CMK (cell line): ENCODE data around the gene CHST1.

Source experiments
- DNase-seq: peaks from one replicate; pipeline ENCODE4 v3.0.0-alpha.2; 2010; ENCODE audit warnings: low read depth

Gene CHST1

GRCh38 chr11:45644981-45645889 lies 20.2 kb downstream of the CHST1 start:
- DNase-seq, result no peak

- no peak for DNase-seq
Measured at GRCh38 chr11:45643598-45644260, 21.7 kb downstream of the CHST1 start.

GRCh38 chr11:45641961-45642360 lies 23.5 kb downstream of the CHST1 start:
- DNase-seq, result no peak

DNA sequence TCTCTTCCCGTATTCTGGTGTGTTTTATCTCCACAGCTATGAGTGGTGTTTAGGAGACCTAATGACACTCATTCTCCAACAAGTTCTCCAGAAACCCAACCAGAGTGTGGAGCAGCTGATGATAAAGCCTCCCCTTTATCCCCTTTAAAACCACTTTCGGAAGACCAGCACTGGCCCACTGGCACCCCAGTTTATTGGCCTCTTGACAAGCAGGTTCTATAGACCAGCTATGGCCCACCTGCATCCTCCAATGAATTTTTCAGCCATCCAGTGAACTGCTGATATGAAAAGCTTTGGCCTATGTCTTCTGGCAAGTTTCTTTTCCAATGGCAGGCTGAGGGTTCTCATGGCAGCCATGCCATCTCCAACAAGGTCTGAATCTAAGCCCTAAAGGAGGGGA lies 27.4 kb downstream of the CHST1 start:
- no peak for DNase-seq

- DNase-seq, result no peak
Measured at GRCh38 chr11:45635907-45636306, 29.5 kb downstream of the CHST1 start.

DNA sequence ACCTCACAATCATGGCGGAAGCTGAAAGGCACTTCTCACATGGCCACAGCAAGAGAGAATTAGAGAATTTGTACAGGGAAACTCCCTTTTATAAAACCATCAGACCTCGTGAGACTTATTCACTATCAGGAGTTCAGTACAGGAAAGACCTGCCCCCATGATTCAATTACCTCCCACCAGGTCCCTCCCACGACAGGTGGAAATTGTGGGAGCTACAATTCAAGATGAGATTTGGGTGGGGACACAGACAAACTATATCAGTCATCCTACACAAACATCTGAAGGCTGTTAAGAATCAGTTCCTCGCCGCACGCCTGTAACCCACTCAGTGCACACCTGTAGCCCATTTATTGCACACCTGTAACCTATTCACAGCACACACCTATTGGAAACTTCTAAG lies 39.8 kb downstream of the CHST1 start:
- DNase-seq, result no peak

GRCh38 chr11:45624095-45624494 lies 41.3 kb downstream of the CHST1 start:
- DNase-seq, result no peak

- no peak for DNase-seq
Measured at GRCh38 chr11:45622861-45623260, 42.6 kb downstream of the CHST1 start.

DNA sequence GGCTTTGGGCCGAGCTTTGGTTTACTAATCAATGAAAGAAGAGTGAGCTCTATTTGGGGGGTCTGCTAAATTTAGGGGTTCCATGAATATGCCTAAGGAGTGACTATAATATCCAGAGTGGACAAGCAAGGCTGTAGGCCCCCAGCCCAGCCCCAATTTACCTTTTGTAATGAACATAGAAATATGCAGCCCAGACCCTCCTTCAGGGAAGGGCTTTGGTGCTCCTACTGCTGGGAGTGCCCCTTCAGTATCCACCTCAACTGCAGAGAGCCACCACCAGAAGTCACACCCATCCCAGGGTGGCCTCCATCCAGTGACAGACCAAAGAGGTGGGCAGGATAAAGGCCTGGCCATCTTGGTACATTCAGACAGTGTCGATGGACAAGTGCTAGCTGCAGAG lies 43.1 kb downstream of the CHST1 start:
- no peak for DNase-seq

DNA sequence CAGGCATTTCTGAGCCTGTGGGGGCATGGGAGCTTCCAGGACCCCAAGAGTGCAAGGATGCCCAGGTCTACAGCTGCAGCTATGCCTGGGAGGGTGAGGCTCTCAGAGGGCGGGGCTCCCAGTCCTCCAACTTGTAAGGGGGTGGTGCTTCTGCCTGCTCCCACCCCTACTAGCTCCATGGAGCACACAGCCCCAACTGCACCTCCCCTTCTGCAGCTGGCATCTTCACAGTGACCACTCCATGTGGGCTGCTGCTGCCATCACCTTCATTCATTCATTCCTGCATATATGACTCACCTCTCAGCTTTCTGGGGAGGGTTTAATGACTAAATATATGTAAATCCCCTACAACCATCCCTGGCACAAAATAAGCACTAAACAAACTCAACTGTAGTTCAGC lies 43.8 kb downstream of the CHST1 start:
- no peak for DNase-seq

DNA sequence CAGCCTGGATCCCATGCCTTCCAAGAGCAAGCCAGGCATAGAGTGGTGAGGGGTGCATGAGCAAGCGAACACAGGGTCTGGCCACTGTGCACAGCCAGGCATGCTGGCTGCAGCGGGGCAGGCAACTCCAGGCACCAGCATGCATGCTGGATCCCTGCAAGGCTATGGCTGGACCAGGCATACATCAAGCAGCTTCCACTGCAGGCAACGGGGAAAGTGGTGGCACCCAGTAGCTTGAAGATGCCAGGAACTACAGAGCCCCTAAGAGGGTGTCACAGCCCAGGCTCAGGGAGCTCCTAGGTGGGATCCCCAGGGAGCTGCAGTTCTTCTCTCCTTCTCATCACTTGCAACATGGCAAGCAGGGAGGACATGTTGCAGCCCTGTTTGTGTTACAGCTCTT lies 45.2 kb downstream of the CHST1 start:
- no peak for DNase-seq

- DNase-seq, result no peak
Measured at GRCh38 chr11:45618897-45619296, 46.5 kb downstream of the CHST1 start.

GRCh38 chr11:45617871-45618601 lies 47.4 kb downstream of the CHST1 start:
- no peak for DNase-seq

DNA sequence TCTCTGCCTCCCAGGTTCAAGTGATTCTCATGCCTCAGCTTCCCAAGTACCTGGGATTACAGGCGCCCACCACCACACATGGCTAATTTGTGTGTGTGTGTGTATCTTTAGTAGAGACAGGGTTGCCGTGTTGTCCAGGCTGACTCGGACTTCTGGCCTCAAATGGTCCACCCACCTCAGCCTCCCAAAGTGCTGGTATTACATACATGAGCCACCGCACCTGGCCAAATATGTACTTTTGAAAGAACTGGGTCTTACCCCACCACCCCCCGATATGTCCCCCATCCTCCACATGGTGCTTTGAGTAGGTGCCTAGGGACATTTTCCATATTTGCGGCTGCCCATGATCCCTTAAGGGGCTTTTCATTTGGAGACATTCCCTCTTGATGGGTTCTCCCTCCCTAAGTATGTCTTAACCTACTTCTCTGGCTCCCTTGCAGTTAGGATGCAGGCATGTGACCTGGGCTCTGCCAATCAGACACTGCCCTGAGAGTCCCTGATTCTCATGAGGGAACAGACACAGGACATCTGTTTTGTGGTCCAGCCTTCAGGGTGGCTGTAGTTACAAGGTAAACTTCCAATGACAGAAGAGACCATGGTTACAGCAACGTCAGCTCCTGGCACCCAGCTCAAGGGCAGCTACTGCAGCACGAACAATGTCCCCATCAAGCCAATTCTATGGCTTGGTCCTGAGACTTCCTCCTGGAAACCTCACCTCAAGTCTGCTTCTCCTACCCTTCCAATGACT lies 48.4 kb downstream of the CHST1 start:
- DNase-seq, result no peak

DNA sequence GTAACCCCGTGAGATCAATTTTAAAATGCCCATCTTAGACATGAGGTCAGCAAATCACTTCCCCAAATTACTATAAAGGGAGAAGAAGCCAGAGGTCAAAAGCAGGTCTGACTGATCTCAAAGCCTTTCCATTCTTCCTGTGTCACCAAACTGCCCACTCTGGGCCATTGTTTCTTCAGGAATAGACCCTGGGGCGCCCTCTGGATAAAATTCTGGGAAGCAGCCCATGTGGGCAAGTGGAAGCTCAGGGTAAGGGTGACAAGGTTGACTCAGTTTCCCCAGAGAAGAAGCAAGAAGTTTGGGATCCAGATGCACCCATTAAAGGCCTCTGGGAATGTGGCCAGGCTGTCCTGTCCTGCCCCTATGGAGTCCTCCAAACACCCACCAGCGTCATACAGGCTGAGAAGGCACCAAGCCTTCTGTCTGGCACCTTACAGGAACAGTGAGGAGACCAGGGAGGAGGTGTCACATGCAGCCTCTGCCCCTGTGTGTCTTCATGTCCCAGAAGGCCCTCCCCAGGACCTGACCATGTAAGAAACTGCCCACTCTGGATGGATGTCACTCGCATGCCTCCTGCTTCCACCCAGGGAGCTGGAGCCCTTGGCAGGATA lies 50.1 kb downstream of the CHST1 start:
- no peak for DNase-seq

DNA sequence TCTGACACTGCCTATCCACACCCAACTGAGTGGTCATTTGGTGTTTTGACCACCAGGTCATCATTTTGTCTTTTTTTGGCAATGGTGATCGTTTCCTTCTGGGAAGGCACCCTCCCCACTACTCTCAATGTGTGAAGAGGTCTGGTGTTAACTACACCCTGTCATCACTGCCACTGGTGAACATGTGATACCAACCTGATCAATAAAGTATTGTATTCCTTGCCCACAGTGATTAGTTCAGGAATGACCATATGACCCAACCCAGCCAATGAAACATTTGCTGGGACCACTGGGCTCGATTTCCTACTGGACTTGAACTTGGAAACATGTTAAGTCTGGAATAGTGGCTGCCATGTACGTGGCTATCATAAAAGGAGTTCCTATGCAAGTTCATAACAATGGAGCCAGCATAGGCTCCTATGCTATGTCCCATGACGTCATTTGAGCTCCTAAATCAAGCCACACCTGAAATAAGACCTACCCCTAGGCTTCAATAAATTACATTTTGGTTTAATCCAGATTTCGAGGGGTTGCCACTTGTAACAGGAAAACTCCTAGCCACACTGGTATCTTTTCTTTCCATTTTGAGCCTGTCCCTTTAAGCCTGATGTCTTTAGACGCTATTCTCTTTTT lies 51.1 kb downstream of the CHST1 start:
- no peak for DNase-seq

GRCh38 chr11:45610627-45611026 lies 54.8 kb downstream of the CHST1 start:
- no peak for DNase-seq

GRCh38 chr11:45609902-45610301 lies 55.5 kb downstream of the CHST1 start:
- DNase-seq, result no peak

DNA sequence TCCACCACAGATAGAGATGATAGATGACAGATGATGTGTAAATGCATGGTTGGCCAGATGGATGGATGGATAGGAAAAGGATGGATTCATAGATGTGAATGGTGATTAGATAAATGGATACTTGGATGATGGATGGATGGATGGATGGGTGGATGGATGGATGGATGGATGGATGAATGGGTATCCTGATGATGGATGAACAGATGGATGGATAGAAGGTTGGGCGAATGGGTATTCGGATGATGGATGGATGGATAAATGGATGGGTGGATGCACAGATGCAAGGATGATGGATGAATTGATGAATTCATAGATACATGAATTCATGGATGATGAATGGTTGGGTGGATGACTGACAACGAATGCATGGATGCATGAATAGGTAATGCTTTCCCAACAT lies 56.1 kb downstream of the CHST1 start:
- DNase-seq, result no peak

- no peak for DNase-seq
Measured at GRCh38 chr11:45607995-45608394, 57.4 kb downstream of the CHST1 start.
